ENCODE measurements around the gene DOC2B.
"Not testable (repeated sequence)": the region's sequence is repeated elsewhere in the genome, so short reads cannot be mapped to it uniquely, and the experiment has no call there.

Gene DOC2B

GRCh38 chr17:201257-201656 lies 19.8 kb upstream of the DOC2B start:
- not testable (repeated sequence) for H3K79me2 ChIP-seq (ENCODE audit: control insufficient read depth, low read length); H3K36me3 ChIP-seq (ENCODE audit: control insufficient read depth, low read length); H3K4me2 ChIP-seq (ENCODE audit: low read length); H3K9me3 ChIP-seq (ENCODE audit: control insufficient read depth, insufficient read depth, low read length); H3K4me1 ChIP-seq (ENCODE audit: control insufficient read depth, low read length); H3K27ac ChIP-seq (ENCODE audit: low read depth, low read length); H3K27me3 ChIP-seq (ENCODE audit: control insufficient read depth, low read length); H3F3A ChIP-seq (ENCODE audit: control insufficient read depth, insufficient read depth); H3K4me3 ChIP-seq (ENCODE audit: low read length); H4K20me1 ChIP-seq (ENCODE audit: control insufficient read depth, insufficient read depth, low read depth, low read length); H3K9me2 ChIP-seq (replicated peaks; ENCODE audit: control insufficient read depth, low read length)

- Histone ChIP-seq H3K4me3 (ENCODE audit: low read length) (no peak overlapping the region), H3K27ac (ENCODE audit: low read depth, low read length) (no peak overlapping the region), H3K27me3 (ENCODE audit: control insufficient read depth, low read length) (peaks cover 7% of the 10 kb centered on the region), H3K36me3 (ENCODE audit: control insufficient read depth, low read length) (no peaks in the 10 kb centered on the region), H3F3A (ENCODE audit: control insufficient read depth, insufficient read depth) (no peaks in the 10 kb centered on the region), H3K9me3 (ENCODE audit: control insufficient read depth, insufficient read depth, low read length) (no peaks in the 10 kb centered on the region), H3K79me2 (ENCODE audit: control insufficient read depth, low read length) (no peaks in the 10 kb centered on the region), H4K20me1 (ENCODE audit: control insufficient read depth, insufficient read depth, low read depth, low read length) (no peaks in the 10 kb centered on the region), H3K4me2 (ENCODE audit: low read length) (no peak overlapping the region), H3K9me2 (replicated peaks; ENCODE audit: control insufficient read depth, low read length) (no peaks in the 10 kb centered on the region), H3K4me1 (ENCODE audit: control insufficient read depth, low read length) (no peaks in the 10 kb centered on the region)
- TF ChIP-seq EZH2phosphoT487 (IDR thresholded peaks at IDR 0.05; ENCODE audit: borderline replicate concordance, low read length), result no peak
Measured at GRCh38 chr17:200586-200985, 19.1 kb upstream of the DOC2B start.

- TF ChIP-seq EZH2phosphoT487 (IDR thresholded peaks at IDR 0.05; ENCODE audit: borderline replicate concordance, low read length) (no peak), CTCF (IDR thresholded peaks at IDR 0.05; ENCODE audit: low read depth, low read length, poor library complexity, severe bottlenecking) (no peak)
- Histone ChIP-seq H3K4me1 (ENCODE audit: control insufficient read depth, low read length) (no peaks in the 10 kb centered on the region), H3F3A (ENCODE audit: control insufficient read depth, insufficient read depth) (no peaks in the 10 kb centered on the region), H3K9me2 (replicated peaks; ENCODE audit: control insufficient read depth, low read length) (no peaks in the 10 kb centered on the region), H3K27ac (ENCODE audit: low read depth, low read length) (no peak overlapping the region), H3K27me3 (ENCODE audit: control insufficient read depth, low read length) (peaks cover 7% of the 10 kb centered on the region), H4K20me1 (ENCODE audit: control insufficient read depth, insufficient read depth, low read depth, low read length) (no peaks in the 10 kb centered on the region), H3K79me2 (ENCODE audit: control insufficient read depth, low read length) (no peaks in the 10 kb centered on the region), H3K9me3 (ENCODE audit: control insufficient read depth, insufficient read depth, low read length) (no peaks in the 10 kb centered on the region), H3K4me2 (ENCODE audit: low read length) (no peak overlapping the region), H3K36me3 (ENCODE audit: control insufficient read depth, low read length) (no peaks in the 10 kb centered on the region), H3K4me3 (ENCODE audit: low read length) (no peak overlapping the region)
Measured at GRCh38 chr17:199806-200545, 18.5 kb upstream of the DOC2B start.

DNA sequence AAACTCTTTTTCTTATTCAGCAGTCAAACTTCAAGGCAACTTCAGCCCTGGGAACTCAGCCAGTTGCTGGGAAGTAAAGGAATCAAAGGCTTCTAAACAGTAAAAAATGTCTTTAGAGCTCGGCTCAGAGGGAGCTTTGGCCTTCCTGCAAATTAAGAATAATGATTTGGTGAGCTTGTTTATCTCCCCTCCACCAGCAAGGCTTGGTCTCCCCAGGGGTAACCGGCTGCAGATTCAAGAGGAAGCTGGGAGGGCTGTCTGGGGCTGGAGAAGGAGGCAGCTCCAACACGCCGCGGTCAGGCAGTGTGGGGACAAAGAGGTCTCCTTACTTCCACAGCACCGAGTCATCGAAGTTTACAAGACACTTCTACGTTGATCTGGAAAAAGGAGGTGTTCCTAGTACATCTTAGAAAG lies 17.7 kb upstream of the DOC2B start:
- H3K36me3 ChIP-seq (ENCODE audit: control insufficient read depth, low read length), result no peaks in the 10 kb centered on the region
- no peaks in the 10 kb centered on the region for H3F3A ChIP-seq (ENCODE audit: control insufficient read depth, insufficient read depth)
- peaks cover 7% of the 10 kb centered on the region for H3K27me3 ChIP-seq (ENCODE audit: control insufficient read depth, low read length)
- no peak overlapping the region for H3K4me3 ChIP-seq (ENCODE audit: low read length)
- no peak overlapping the region for H3K4me2 ChIP-seq (ENCODE audit: low read length)
- H3K79me2 ChIP-seq (ENCODE audit: control insufficient read depth, low read length), result no peaks in the 10 kb centered on the region
- TF ChIP-seq EZH2phosphoT487 (IDR thresholded peaks at IDR 0.05; ENCODE audit: borderline replicate concordance, low read length) (no peak), CTCF (IDR thresholded peaks at IDR 0.05; ENCODE audit: low read depth, low read length, poor library complexity, severe bottlenecking) (no peak)
- no peaks in the 10 kb centered on the region for H4K20me1 ChIP-seq (ENCODE audit: control insufficient read depth, insufficient read depth, low read depth, low read length)
- no peak overlapping the region for H3K27ac ChIP-seq (ENCODE audit: low read depth, low read length)
- no peaks in the 10 kb centered on the region for H3K4me1 ChIP-seq (ENCODE audit: control insufficient read depth, low read length)
- H3K9me2 ChIP-seq (replicated peaks; ENCODE audit: control insufficient read depth, low read length), result no peaks in the 10 kb centered on the region
- no peaks in the 10 kb centered on the region for H3K9me3 ChIP-seq (ENCODE audit: control insufficient read depth, insufficient read depth, low read length)

- H3K9me3 ChIP-seq (ENCODE audit: control insufficient read depth, insufficient read depth, low read length); H3F3A ChIP-seq (ENCODE audit: control insufficient read depth, insufficient read depth); H3K9me2 ChIP-seq (replicated peaks; ENCODE audit: control insufficient read depth, low read length); H4K20me1 ChIP-seq (ENCODE audit: control insufficient read depth, insufficient read depth, low read depth, low read length); H3K79me2 ChIP-seq (ENCODE audit: control insufficient read depth, low read length); H3K4me2 ChIP-seq (ENCODE audit: low read length); H3K36me3 ChIP-seq (ENCODE audit: control insufficient read depth, low read length); H3K27me3 ChIP-seq (ENCODE audit: control insufficient read depth, low read length); H3K4me3 ChIP-seq (ENCODE audit: low read length); H3K27ac ChIP-seq (ENCODE audit: low read depth, low read length); H3K4me1 ChIP-seq (ENCODE audit: control insufficient read depth, low read length): not testable (repeated sequence)
Measured at GRCh38 chr17:198225-198624, 16.8 kb upstream of the DOC2B start.

Data from DOHH2 (cell line).